Uterus (tissue), 4 donors: Measurements from ENCODE around the gene APOBEC3A. TPM values are rescaled to one million over a fixed set of nuclear protein-coding genes. Genes with fewer than 3 reads are reported as not detected.
"Not testable (repeated sequence)": the region's sequence is repeated elsewhere in the genome, so short reads cannot be mapped to it uniquely, and the experiment has no call there.

Experiments used
- DNase-seq, 2 donors: peaks; one replicate each; pipeline ENCODE4 v3.0.0-alpha.2; 2019 to 2020
- H3K27ac ChIP-seq, 2 donors: fragments of 200-600 bp; sonication (generic); 1 replicate in 1 of 2; 2 replicates in 1 of 2; pipeline ENCODE4 v1.5.1; 2016 to 2018
- H3K27me3 ChIP-seq, 2 donors: fragments of 200-600 bp; sonication (generic); one replicate each; pipeline ENCODE4 v1.5.1; 2018 to 2019; ENCODE audit warnings: control low read depth in 1 of 2
- H3K36me3 ChIP-seq, 2 donors: fragments of 200-600 bp; sonication (generic); one replicate each; pipeline ENCODE4 v1.5.1; 2019; ENCODE audit warnings: control low read depth in 1 of 2
- H3K4me1 ChIP-seq, 2 donors: fragments of 200-600 bp; sonication (generic); one replicate each; pipeline ENCODE4 v1.5.1; 2018 to 2019; ENCODE audit warnings: control low read depth in 1 of 2
- H3K4me3 ChIP-seq, 2 donors: fragments of 200-600 bp; sonication (generic); 1 replicate in 1 of 2; 2 replicates in 1 of 2; pipeline ENCODE4 v1.5.1; 2018 to 2019; ENCODE audit warnings: mild to moderate bottlenecking in 1 of 2
- H3K9me3 ChIP-seq, 2 donors: fragments of 200-600 bp; sonication (generic); one replicate each; pipeline ENCODE4 v1.5.1; 2019; ENCODE audit warnings: control low read depth in 1 of 2
- CTCF ChIP-seq, 4 experiments: fragments of 200-600 bp in 2 of 4; fragments of 450-650 bp in 2 of 4; sonication (generic) in 2 of 4; IDR thresholded peaks; one replicate each; pipeline ENCODE4 v1.5.1; 2016 to 2019; ENCODE audit warnings: antibody characterized with exemption in 4 of 4, mild to moderate bottlenecking in 2 of 4, moderate library complexity in 1 of 4
- POLR2A ChIP-seq, 2 donors: fragments of 450-650 bp; IDR thresholded peaks; one replicate each; pipeline ENCODE4 v1.6.1; 2016; ENCODE audit warnings: antibody characterized with exemption in 2 of 2, mild to moderate bottlenecking in 1 of 2, moderate library complexity in 1 of 2
- intact Hi-C: fragments of 100-400 bp; cut with DNase I; formaldehyde crosslinking; loops from one replicate; pipeline ENCODE4 v1.15.1; 2023; ENCODE audit warnings: low total_unique reads
- total RNA-seq, 4 donors: library from RNA; depleted of rRNA in 3 of 4; stranded (reverse); fragments of >200 nt in 3 of 4; gene quantifications; one replicate each; pipeline versions ENCODE4 v1.1.0 to v1.2.4, GENCODE V29; 2014 to 2023
- donor health status: DM: yes; HTN: yes; CAD: no.

APOBEC3A gene
- total RNA-seq, 4 donors from 2014 or later: not detected

GRCh38 chr22:38973289-38974169 is 16.1 kb downstream of the APOBEC3A start:
- no peaks in the 10 kb centered on the region for H3K4me1 ChIP-seq
- intact Hi-C loops: loop anchor here (10.0 kb wide), 1 partner anchor 109 kb away; no protein-coding TSS in a partner anchor
- no peak overlapping the region for H3K27ac ChIP-seq
- no peaks in the 10 kb centered on the region for H3K36me3 ChIP-seq
- no peak overlapping the region for H3K4me3 ChIP-seq
- DNase-seq: no peak
- TF ChIP-seq CTCF (IDR thresholded peaks at IDR 0.05) (peak in 2 of 4 experiments; percentile 61), POLR2A (IDR thresholded peaks at IDR 0.05) (no peak)
- H3K9me3 ChIP-seq: no peaks in the 10 kb centered on the region
- H3K27me3 ChIP-seq: no peaks in the 10 kb centered on the region

- no peak for DNase-seq
- Histone ChIP-seq H3K27me3 (no peaks in the 10 kb centered on the region), H3K27ac (no peak overlapping the region), H3K36me3 (no peaks in the 10 kb centered on the region), H3K4me3 (no peak overlapping the region), H3K4me1 (no peaks in the 10 kb centered on the region), H3K9me3 (no peaks in the 10 kb centered on the region)
- intact Hi-C loops: loop anchor here (10.0 kb wide), 1 partner anchor 109 kb away; no protein-coding TSS in a partner anchor
- TF ChIP-seq CTCF (IDR thresholded peaks at IDR 0.05) (no peak), POLR2A (IDR thresholded peaks at IDR 0.05) (no peak)
Measured at GRCh38 chr22:38974170-38974825, 16.9 kb downstream of the APOBEC3A start.

- Histone ChIP-seq H3K36me3 (no peaks in the 10 kb centered on the region), H3K4me3 (no peak overlapping the region), H3K27ac (no peak overlapping the region), H3K4me1 (no peaks in the 10 kb centered on the region), H3K9me3 (no peaks in the 10 kb centered on the region), H3K27me3 (no peaks in the 10 kb centered on the region)
- no peak for DNase-seq
- no peak for TF ChIP-seq CTCF (IDR thresholded peaks at IDR 0.05)
- no peak for TF ChIP-seq POLR2A (IDR thresholded peaks at IDR 0.05)
- intact Hi-C loops: loop anchor here (10.0 kb wide), 1 partner anchor 110 kb away; no protein-coding TSS in a partner anchor
Measured at GRCh38 chr22:38974826-38975175, 17.4 kb downstream of the APOBEC3A start.

- H3K9me3 ChIP-seq, DNase-seq, H3K27me3 ChIP-seq, H3K4me3 ChIP-seq, H3K36me3 ChIP-seq, H3K27ac ChIP-seq, H3K4me1 ChIP-seq: not testable (repeated sequence)
- intact Hi-C loops: loop anchor here (10.0 kb wide), 1 partner anchor 112 kb away; no protein-coding TSS in a partner anchor
Measured at GRCh38 chr22:38977289-38977688, 19.9 kb downstream of the APOBEC3A start.

GRCh38 chr22:38980587-38980986 is 23.2 kb downstream of the APOBEC3A start:
- H3K4me3 ChIP-seq, H3K27ac ChIP-seq, H3K36me3 ChIP-seq, H3K27me3 ChIP-seq, H3K9me3 ChIP-seq, DNase-seq, H3K4me1 ChIP-seq, intact Hi-C loops: not testable (repeated sequence)
